Sigmoid colon (tissue), 4 donors: ENCODE results near the gene MRTFB.

Experiments
- POLR2A ChIP-seq, 2 donors: fragments of 450-650 bp; IDR thresholded peaks; one replicate each; pipeline ENCODE4 v1.6.1; 2016; ENCODE audit warnings: antibody characterized with exemption in 2 of 2, mild to moderate bottlenecking in 2 of 2, moderate library complexity in 2 of 2
- POLR2AphosphoS5 ChIP-seq, 4 donors: sonication (generic); formaldehyde crosslinking; IDR thresholded peaks; one replicate each; pipeline ENCODE4 v1.6.1; 2017; ENCODE audit warnings: antibody characterized with exemption in 4 of 4

GRCh38 chr16:14051103-14051729, 19.9 kb upstream of the MRTFB start:
- TF ChIP-seq POLR2A (IDR thresholded peaks at IDR 0.05) (no peak), POLR2AphosphoS5 (IDR thresholded peaks at IDR 0.05) (no peak)
